Keratinocyte (primary cell): ENCODE data around the gene DNAJB6. TPM values are rescaled to one million over a fixed set of nuclear protein-coding genes. Genes with fewer than 3 reads are reported as not detected.

ENCODE experiments used
- DNase-seq: peaks from one replicate; pipeline ENCODE4 v3.0.0-alpha.2; 2011; ENCODE audit warnings: low read depth, missing footprints, low spot score
- FAIRE-seq: peaks from 2 replicates; lab custom pipeline; 2011; peaks lifted over from hg19 to GRCh38; lab: Jason Lieb, UNC
- H2AFZ ChIP-seq: 2 replicates; pipeline ENCODE4 v1.6.0; 2012; ENCODE audit warnings: low read length, control low read depth, inconsistent platforms; ENCODE audit not compliant: control insufficient read depth
- H3K27ac ChIP-seq: 2 replicates; pipeline ENCODE4 v1.5.1; 2011; ENCODE audit warnings: low read length; ENCODE audit not compliant: control insufficient read depth, insufficient read depth
- H3K27me3 ChIP-seq: 3 replicates; pipeline ENCODE4 v1.6.0; 2011; ENCODE audit warnings: low read length; ENCODE audit not compliant: control insufficient read depth, insufficient read depth; ENCODE audit errors: extremely low read depth
- H3K36me3 ChIP-seq, 2 experiments: 2 replicates in 1 of 2; 3 replicates in 1 of 2; pipeline ENCODE4 v1.5.1; 2011; ENCODE audit warnings: low read length in 2 of 2, mild to moderate bottlenecking in 1 of 2; ENCODE audit not compliant: control insufficient read depth in 2 of 2, insufficient read depth in 2 of 2; ENCODE audit errors: extremely low read depth in 1 of 2
- H3K4me1 ChIP-seq: 3 replicates; pipeline ENCODE4 v1.5.1; 2011; ENCODE audit warnings: low read length; ENCODE audit not compliant: control insufficient read depth, insufficient read depth; ENCODE audit errors: extremely low read depth
- H3K4me2 ChIP-seq: 3 replicates; pipeline ENCODE4 v1.6.0; 2011; ENCODE audit warnings: low read depth, low read length; ENCODE audit not compliant: control insufficient read depth, insufficient read depth; ENCODE audit errors: extremely low read depth
- H3K4me3 ChIP-seq, 3 experiments: fragments of 200-600 bp in 1 of 3; sonication (generic) in 1 of 3; 2 replicates in 2 of 3; 3 replicates in 1 of 3; pipeline ENCODE4 v1.5.1; 2011 to 2016; ENCODE audit warnings: low read length in 3 of 3, mild to moderate bottlenecking in 3 of 3, control low read depth in 2 of 3, inconsistent platforms in 1 of 3, low read depth in 1 of 3, mixed read lengths in 1 of 3, mixed run types in 1 of 3, moderate library complexity in 1 of 3; ENCODE audit not compliant: control insufficient read depth in 2 of 3, insufficient read depth in 2 of 3; ENCODE audit errors: extremely low read depth in 1 of 3
- H3K79me2 ChIP-seq: 2 replicates; pipeline ENCODE4 v1.6.0; 2012; ENCODE audit warnings: low read length; ENCODE audit not compliant: control insufficient read depth, insufficient read depth
- H3K9ac ChIP-seq: 3 replicates; pipeline ENCODE4 v1.6.0; 2011; ENCODE audit warnings: low read length; ENCODE audit not compliant: control insufficient read depth, insufficient read depth; ENCODE audit errors: extremely low read depth
- H3K9me1 ChIP-seq: 3 replicates; pipeline ENCODE4 v1.6.0; 2011; ENCODE audit warnings: low read length; ENCODE audit not compliant: control insufficient read depth, insufficient read depth; ENCODE audit errors: extremely low read depth
- H3K9me3 ChIP-seq: 2 replicates; pipeline ENCODE4 v1.5.1; 2012; ENCODE audit warnings: low read depth, low read length; ENCODE audit not compliant: control insufficient read depth
- H4K20me1 ChIP-seq: 3 replicates; pipeline ENCODE4 v1.6.0; 2011; ENCODE audit warnings: low read length; ENCODE audit not compliant: control insufficient read depth, insufficient read depth; ENCODE audit errors: extremely low read depth
- CTCF ChIP-seq, 3 experiments: IDR thresholded peaks in 1 of 3; conservative IDR thresholded peaks in 1 of 3; optimal IDR thresholded peaks in 1 of 3; 2 replicates in 2 of 3; 3 replicates in 1 of 3; pipeline versions ENCODE3 to v1.5.1; 2011; ENCODE audit warnings: low read length in 3 of 3, mild to moderate bottlenecking in 3 of 3, moderate library complexity in 2 of 3, control low read depth in 1 of 3, inconsistent platforms in 1 of 3; ENCODE audit not compliant: insufficient read depth in 2 of 3; ENCODE audit errors: extremely low read depth in 1 of 3
- EZH2 ChIP-seq: IDR thresholded peaks from one replicate; pipeline ENCODE4 v1.6.1; 2012; ENCODE audit warnings: inconsistent platforms, mild to moderate bottlenecking, low read length, moderate library complexity
- dilution Hi-C: fragments of 300-500 bp; cut with MboI; formaldehyde crosslinking; loops from one replicate; pipeline ENCODE4 v1.7.0; 2020; ENCODE audit warnings: low sequenced_read_pairs; ENCODE audit not compliant: extremely low pct_ligation_motif_present
- polyA plus RNA-seq, 5 experiments: library from polyadenylated mRNA; depleted of rRNA in 3 of 5; stranded (reverse) in 3 of 5; stranded (forward) in 1 of 5; unstranded in 1 of 5; fragments of >200 nt; gene quantifications; 1 replicate in 1 of 5; 2 replicates in 3 of 5; 3 replicates in 1 of 5; pipeline versions ENCODE4 v1.2.1 to v1.2.3, GENCODE V29; 2011 to 2012; ENCODE audit warnings: missing spikeins in 2 of 5, low read depth in 1 of 5, low replicate concordance in 1 of 5

Gene DNAJB6
- polyA plus RNA-seq, 1 donor (not counting 4 experiments of a cell fraction or from before 2014, with no cell fraction given) = 152 TPM

DNA sequence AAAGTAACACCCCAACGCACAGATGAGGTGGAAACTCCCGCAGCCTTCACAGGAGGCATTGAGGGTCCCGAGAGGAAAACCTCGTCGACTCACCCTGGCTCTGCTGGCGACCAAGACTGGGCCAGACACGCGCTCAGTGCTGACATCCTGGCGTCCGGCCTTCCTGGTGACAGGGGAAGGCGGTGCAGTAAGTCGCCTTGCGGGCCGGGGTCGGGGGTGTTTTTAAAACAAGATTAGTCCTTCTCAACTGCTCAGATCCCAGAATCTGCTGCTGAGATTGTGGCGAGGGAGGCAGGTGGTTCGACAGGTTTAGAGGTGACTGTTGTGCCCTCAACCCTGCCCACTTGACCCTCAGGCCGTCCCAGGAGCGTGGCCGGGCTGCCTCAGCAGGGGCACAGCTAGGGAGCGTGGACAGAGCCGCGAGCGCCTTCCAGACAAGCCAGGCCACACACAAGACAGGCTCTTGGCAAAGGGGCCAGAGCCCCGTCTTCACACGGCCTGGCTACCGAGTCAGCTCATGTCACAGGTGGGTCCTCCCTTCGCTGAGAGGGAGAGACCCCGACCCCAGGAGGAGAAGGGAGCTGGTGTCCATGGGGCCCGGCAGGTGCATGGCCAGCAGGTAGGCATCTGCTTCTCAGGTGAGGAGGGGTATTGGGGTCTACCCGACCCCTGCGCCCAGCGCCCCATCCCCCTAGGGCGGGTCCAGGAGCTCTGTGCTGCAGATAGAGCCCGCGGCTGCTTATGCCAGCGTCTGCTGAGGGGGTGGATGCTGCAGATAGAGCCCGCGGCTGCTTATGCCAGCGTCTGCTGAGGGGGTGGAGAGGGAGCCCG lies 81.6 kb downstream of the DNAJB6 start:
- Histone ChIP-seq H3K4me1 (no peaks in the 10 kb centered on the region), H3K9me1 (no peaks in the 10 kb centered on the region), H3K79me2 (peaks cover 2% of the 10 kb centered on the region), H3K4me3 (no peak overlapping the region), H3K27ac (no peak overlapping the region), H3K9me3 (no peaks in the 10 kb centered on the region), H3K9ac (no peak overlapping the region), H3K36me3 (peaks cover 10 to 26% of the 10 kb centered on the region in 2 experiments), H2AFZ (no peak overlapping the region), H4K20me1 (no peaks in the 10 kb centered on the region), H3K27me3 (no peaks in the 10 kb centered on the region), H3K4me2 (no peak overlapping the region)
- TF ChIP-seq EZH2 (no peak), CTCF (optimal IDR thresholded peaks at IDR 0.05 in 1 of 3, IDR thresholded peaks at IDR 0.05 in 1 of 3, conservative IDR thresholded peaks at IDR 0.05 in 1 of 3; ENCODE audit: extremely low read depth in 1 of 3, insufficient read depth in 2 of 3, low read length in 3 of 3) (no peak)
- dilution Hi-C loops = no loop called here
- no peak for DNase-seq
- FAIRE-seq = no peak

DNA sequence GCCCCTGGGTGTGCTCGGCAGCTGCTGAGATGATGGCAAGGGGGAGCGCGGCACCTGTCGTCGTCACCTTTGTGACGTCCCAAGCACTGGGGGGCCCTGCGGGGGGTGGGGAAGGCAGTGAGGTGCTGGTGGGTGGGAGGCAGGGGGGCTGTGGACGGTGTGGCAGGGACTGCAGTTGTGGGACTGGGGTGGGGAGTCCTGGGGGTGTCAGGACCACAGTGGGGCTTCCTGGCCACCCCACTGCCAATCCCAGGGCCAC lies 82.2 kb downstream of the DNAJB6 start:
- Histone ChIP-seq H3K9ac (no peak overlapping the region), H3K9me1 (no peaks in the 10 kb centered on the region), H3K4me1 (no peaks in the 10 kb centered on the region), H3K4me2 (no peak overlapping the region), H3K36me3 (peaks cover 10 to 26% of the 10 kb centered on the region in 2 experiments), H2AFZ (no peak overlapping the region), H4K20me1 (no peaks in the 10 kb centered on the region), H3K27me3 (no peaks in the 10 kb centered on the region), H3K79me2 (peaks cover 2% of the 10 kb centered on the region), H3K9me3 (no peaks in the 10 kb centered on the region), H3K4me3 (no peak overlapping the region), H3K27ac (no peak overlapping the region)
- FAIRE-seq (no peak), DNase-seq (no peak)
- dilution Hi-C loops = no loop called here
- TF ChIP-seq EZH2 (no peak), CTCF (optimal IDR thresholded peaks at IDR 0.05 in 1 of 3, IDR thresholded peaks at IDR 0.05 in 1 of 3, conservative IDR thresholded peaks at IDR 0.05 in 1 of 3; ENCODE audit: extremely low read depth in 1 of 3, insufficient read depth in 2 of 3, low read length in 3 of 3) (no peak)
